HG03097 (cell line): ENCODE data around the gene OR9Q1.

Experiments used
- ATAC-seq: cut with Tn5 transposase; IDR thresholded peaks from one replicate; pipeline ENCODE4 v1.9.1; 2021; ENCODE audit not compliant: unreplicated experiment, low FRiP score

OR9Q1 gene

DNA sequence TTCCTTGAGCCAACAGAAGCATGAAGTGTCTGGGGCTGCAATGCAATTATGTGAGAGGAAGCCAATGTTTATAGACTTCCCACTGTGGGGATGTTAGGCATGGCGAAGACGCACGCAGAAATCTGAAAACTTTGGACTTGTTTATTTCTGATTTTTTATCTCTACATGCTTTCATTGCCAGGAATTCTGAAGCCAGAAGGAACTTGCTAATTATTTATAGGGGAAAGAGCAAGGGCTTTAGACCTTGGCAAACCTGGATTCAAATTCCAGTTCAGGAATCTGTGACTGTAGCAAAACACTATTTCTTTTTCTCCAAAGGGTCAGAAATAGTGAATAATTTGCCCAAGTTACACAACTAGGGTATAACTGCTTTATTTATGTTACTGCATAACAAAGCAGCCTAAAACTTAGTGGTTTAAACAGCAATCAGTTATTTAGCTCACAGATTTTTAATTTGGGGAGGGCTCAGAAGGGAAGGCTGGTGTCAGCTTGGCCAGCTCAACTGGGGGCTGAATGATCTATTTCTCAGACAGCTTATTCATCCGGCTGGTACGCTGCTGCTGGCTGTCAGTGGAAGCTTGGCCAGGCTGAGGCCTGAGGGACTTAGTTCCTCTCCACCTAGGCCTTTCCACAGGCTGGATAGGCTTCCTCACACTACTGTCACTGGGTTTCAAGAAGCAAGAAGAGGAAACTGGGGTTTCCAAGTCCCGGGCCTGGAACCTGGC is 5.2 kb downstream of the OR9Q1 start:
- ATAC-seq, result no peak

DNA sequence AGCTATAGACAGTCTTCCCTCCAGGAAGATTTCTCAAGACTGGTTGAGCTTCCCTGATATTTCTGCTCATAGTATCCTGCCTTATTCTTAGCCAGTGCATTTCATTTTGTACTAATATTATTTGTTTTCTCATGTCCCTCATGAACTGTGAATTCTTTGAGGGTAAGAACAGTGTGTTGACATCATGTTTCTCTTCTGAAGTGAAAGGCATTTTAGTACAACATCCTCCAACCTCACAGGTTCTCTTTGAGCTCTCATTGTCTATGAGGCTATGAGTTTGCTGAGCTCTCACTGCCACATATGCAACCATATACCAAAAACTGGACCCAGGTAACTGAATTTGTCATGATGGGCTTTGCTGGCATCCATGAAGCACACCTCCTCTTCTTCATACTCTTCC is 7.0 kb downstream of the OR9Q1 start, which contains the start of gene OR6Q1:
OR6Q1 (plus strand) TSS at position 301 of the 400 bp plus-strand sequence; CDS start at position 301, 0 bp downstream.
- no peak for ATAC-seq

DNA sequence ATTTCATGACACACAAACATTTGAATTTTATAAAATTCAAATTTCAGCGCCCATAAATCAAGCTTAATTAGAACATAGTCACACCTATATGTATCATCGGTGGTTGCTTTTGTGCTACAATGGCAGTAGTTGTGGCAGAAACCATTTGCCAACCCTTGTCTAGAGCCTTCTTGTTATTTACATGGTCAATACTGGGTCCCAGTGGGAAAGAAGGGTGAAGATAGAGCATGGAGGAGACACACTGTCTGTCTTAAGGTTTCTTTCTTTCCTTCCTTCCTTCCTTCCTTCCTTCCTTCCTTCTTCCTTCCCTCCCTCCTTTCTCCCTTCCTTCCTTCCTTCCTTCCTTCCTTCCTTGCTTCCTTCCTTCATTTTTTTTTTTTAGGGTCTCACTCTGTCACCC is 10.8 kb downstream of the OR9Q1 start:
- no peak for ATAC-seq

DNA sequence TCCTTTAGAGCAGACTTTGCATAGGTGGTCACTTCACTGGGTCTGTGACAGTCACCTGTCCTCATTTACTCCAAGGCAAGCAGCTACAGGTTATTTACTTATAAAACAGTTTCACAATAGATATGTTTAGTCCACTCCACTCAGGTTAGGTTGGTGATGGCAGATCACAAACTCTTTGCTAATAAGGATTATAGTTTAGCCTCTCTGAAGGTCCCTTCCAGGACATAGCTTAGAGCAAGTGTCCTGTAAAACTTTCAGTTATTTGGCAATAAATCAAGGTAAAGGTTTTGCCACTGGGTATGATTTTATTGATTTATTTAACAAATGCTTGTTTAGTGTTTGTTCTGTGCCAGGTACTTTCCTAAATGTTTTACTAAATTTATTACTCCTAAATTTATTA is 15.9 kb downstream of the OR9Q1 start:
- ATAC-seq, result no peak

DNA sequence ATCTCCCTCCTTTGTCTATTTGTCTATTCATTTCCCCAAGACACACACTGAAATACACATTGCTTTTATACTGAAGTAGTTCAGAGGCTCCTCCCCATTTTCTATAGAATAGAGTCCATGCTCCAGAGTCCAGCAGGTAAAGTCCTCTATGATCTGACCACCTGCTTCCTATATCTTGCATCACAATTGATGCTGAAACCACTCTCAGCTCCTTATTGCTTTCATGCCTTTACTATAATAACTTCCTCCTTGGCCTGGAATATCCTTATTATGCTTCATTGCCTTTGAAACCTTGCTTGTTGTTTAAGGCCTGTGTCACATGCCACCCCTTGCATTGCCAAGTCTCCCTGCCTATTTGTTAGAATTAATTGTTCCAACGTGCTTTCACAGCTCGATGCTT is 19.7 kb downstream of the OR9Q1 start:
- ATAC-seq, result no peak

DNA sequence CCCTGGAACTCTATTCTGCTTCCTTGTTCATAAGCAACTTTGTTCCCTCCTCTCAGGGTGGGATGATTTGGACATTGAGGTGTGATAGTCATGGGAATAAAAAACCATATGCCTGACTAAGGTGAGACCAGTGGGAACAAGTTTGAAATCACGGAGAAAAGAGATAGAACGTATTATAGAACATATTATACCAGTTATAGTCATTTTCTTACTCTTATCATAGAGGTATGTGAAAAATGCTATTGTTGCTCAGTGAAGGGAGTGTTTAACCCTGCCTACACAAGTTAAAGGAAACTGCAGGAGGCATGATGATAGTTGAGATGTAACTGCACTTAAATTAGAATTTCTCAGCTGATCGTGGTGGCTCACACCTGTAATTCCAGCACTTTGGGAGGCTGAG is 22.6 kb downstream of the OR9Q1 start:
- ATAC-seq, result no peak

DNA sequence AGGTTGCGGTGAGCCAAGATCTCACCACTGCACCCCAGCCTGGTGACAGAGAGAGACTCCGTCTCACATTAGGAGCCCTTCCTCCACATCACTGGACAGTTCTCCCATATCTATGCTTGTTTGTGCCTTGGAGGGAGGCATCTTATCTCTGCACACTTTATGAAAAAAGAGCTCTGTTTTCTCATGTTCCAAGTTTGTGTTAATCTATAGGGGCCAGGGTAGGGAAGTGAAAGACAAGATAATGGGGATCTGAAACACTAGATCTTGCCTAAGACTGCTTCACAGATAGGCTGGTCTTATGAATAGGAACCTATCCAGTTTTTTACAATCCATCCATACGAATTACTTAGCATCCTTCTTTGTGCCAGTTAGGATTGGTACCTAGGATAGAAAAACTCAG is 24.1 kb downstream of the OR9Q1 start:
- no peak for ATAC-seq

DNA sequence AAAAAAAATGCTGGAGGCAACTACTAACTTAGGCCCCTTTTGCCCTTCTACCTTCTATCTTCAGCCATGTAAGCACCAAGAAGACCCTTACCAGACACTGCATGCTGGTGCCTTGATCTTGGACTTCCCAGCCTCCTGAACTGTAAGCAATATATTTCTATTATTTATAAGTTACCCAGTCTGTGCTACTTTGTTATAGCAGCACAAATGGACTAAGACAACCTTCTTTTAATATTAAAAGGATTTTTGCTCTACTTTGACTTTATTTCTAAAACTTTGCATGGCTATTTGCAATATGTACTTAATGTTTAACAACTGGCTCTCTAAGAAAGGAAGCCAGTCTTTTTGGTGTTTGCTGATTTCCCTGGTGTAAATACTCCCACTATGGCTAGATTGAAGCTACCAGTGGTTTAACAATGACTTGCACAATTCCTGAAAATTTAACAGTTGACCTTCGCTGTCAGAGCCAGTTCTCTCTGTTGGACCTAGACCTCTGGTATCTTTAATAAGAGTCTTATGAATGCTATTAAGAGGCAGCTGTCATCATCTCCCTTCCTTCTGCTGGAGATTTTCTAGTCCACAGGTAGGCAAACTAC is 32.2 kb downstream of the OR9Q1 start:
- no peak for ATAC-seq

DNA sequence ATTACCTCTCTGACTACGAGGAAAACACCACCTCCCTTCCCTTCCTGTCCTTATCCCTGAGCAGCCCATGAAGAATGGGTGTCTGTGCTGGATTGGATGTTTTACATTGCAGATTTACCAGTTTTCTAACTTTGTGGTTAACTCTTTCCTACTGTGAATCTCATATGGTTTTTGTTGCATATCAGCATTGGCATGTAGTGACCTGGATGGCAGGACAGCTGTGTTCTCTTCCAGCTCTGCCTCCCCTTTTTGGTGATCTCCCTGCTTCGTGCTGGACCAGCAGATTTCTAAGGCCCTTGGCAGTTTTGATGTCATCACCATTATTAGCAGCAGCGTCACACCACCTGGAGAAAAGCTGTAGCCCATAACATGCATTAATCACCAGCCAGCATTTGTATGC is 33.8 kb downstream of the OR9Q1 start:
- ATAC-seq, result no peak

DNA sequence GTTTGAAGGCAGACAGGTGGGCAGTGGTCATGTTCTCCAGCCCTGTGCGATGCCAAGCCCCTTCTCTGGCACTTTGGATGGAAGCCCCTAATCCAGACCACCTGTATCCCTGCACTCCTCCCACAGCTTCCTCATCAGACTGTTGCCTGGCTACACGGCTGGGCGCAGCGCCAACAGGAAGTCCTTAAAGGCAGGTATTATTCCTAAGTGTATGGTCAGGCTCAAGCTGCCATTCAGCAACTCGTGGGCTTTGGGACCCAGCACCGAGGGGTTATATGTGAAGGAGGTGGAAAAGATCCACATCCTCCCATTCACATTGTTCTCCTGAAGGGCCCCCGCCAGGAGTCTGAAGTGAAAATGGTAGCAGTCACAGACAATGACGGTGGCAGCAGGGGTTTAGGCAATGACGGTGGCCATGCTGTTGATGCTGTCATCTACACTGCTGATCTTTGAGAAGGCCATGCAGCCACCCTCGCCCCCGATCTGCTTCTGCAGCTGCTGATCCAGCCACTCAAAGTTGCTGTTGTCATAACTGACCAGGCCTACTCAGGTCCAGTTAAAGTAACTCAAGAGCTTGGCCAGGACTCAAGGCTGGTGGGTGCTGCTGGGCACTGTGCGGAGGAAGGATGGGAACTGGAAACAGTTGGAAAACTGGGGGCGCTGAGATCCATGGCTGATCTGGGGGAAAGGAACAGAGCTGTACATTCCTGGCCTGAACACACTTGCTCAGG is 34.8 kb downstream of the OR9Q1 start:
- no peak for ATAC-seq

DNA sequence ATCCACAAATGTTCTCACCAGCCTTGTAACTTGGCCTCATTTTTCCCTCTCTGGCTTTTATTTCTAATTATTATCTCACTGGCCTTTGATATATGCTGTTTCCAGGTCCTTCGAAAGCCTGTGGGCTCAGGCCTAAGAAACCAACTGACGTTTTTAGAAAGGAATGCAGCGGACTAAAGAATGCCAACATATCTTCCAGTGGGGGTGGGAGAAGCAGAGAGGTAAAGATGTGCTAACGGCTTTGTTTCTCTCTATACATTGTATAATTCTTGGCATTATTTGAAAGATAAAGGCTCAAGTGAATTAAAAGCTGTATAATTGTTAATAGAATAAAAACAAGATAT is 35.3 kb downstream of the OR9Q1 start:
- ATAC-seq, result no peak

DNA sequence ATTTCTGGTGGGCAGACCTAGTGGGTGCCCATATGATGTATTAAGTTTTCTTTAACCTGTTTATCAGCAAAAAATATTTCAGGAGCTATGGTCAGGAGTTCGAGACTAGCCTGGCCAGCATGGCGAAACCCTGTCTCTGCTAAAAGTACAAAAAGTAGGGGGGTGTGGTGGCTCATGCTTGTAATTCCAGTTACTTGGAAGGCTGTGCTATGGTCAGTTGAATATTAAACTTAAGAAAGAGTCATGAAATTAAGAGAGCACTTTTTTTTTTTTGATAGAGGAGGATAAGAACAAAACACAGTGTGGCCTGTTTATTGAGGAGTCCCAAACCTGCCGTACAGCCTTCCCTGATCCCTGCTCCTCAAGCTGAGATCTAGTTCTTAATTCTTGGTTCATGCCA is 36.9 kb downstream of the OR9Q1 start:
- ATAC-seq, result no peak

DNA sequence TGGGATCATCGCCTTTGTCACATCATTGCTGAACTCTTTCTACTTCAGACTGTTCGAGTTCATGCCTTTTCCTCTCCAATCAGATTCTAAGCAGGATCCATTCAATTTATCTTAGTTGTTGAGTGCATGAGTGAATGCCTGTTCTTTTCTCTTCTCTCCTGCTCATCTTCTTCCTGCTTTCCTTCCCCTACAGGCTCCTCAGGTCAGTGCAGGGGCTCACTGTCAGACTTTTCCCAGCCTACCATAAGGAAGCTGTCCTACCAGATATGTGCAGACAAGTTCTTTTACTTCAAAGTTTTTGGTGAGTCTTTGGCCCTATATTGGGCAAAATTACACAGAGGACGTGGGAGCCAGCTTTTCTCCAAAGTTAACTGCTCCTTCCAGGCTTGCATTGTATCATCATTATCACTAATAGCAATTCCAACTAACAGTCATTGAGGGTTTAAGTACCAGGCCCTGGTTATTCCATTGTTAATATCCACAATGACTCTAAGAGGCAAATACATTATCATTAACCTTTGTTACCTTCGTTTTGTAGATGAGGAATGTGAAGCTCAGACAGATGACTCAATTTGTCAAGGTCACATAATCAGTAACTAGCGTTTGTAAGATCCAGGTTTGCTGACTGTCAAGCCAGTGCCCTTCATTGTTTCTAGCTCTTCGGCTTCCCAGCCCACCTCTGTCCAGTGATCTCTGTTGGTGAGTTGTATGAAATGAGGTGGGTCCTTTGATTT is 37.4 kb downstream of the OR9Q1 start:
- ATAC-seq, result no peak

DNA sequence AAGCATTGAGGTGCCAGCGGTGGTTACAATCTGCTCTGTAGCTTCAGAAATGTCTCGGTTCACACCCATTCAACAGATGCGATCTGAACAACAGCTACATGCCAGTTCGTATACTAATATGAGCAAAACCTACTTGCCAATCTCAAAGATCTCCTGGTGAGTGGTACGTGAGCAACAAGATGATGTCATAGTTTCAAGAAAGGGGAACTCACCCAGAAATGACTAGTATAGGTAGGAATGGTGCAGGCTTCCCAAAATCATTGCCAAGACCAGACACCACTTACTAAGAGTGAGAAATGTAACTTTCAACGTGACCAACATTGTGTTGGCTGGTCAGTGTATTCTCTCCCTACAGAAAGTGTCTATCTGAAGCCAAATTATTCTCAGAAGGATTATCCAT is 38.1 kb downstream of the OR9Q1 start:
- ATAC-seq, result no peak

DNA sequence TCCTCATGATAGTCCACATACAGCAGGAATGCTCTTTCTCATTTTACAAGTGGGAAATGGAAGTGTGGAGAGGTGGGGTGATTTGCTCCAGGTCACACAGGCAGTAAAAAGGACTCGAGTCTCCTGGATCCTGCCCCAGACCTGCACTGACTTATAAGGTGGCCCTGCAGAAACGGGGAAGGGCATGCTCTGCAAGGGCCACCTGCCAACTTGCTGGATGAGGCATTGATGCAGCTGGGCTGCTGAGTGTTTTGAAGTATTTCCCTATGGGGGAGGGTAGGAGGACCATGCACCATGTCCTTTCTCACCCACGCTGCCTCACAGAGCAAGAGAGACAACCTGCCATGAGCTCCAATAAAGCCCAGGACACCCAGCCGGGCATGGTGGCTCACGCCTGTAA is 44.0 kb downstream of the OR9Q1 start:
- ATAC-seq, result no peak

DNA sequence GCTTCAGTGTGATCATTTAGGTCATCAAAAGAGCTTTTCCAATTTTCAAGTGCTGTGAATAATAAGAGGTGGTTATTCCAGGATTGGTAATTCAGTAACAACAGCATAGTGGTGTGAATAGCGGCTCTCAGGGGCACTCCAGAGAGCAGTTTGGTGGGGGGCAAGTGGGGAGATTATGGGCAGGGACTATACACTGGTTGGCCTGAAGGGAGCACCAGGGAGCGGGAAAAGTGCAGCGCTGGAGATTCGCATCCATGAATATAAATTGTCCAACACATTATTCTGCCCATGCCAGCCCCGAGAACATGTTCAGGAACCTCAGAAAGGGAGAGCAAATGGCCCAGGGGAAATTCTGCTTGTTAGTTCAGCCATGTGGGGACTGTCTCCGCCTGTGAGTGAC is 45.0 kb downstream of the OR9Q1 start:
- no peak for ATAC-seq

DNA sequence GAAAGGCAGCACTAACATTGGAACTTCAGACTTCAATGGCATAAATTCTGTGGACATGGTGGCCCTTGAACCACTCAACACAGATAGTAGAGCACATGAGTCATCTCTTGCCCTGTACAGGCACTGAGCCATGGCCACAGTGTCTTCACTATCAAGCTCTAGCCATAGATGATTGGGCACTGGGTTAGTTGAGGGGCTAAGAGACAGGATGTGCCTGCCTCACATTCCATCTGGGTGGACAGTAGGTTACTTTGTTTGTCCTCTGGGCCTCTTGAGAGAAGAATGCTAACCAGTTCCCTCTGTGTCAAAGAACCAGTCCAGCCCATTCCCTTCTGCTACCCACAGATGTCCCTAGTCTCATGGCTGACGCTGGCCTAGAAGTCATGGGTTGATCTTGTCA is 46.9 kb downstream of the OR9Q1 start:
- ATAC-seq, result no peak

DNA sequence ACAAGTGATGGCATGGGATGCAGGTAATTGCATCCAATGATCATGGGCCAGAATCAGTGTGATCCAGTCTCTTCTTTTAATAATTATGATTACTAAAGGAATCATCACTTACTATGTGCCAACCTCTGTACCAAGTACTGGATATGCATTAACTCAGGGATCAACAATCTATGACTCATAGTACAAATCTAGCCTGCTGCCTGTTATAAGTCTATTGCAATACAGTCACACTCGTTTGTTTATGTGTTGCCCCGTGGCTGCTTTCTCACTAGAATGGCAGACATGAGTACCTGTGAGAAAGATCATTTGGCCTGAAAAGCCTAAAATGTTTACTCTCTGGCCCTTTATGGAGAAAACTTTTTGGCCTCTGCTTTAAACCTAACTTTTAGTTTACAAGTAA is 52.1 kb downstream of the OR9Q1 start:
- no peak for ATAC-seq

DNA sequence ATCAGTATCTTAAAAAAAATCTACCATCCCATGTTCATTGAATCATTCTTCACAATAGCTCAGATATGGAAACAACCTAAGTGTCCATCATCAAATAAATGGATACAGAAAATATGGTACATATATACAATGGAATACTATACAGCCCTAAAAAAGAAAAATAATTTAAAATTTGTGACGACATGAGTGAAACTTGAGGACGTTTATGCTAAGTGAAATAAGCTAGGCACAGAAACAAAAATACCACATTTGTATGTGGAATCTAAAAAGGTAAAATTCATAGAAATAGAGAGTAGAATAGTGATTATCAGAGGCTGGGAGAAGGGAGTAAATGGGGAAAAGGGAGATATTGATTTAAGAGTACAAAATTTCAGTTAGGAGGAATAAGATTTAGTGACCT is 62.8 kb downstream of the OR9Q1 start:
- ATAC-seq, result no peak

DNA sequence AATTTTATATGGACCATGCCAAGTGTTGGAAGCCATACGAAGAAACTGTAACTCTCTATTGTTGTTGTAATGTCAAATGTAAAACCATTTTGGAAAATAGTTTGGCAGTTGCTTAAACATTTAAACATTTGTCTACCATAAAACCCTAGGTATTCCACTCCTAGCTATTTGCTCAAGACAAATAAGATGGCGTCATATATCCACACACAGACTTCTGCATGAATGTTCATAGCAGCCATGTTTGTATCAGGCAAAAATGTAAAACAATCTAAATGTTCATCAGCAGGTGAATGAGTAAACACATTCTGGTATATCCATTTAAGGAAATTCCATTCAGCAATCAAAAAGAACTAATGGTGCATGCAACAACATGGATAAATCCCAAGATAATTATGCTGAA is 73.8 kb downstream of the OR9Q1 start:
- ATAC-seq, result no peak

DNA sequence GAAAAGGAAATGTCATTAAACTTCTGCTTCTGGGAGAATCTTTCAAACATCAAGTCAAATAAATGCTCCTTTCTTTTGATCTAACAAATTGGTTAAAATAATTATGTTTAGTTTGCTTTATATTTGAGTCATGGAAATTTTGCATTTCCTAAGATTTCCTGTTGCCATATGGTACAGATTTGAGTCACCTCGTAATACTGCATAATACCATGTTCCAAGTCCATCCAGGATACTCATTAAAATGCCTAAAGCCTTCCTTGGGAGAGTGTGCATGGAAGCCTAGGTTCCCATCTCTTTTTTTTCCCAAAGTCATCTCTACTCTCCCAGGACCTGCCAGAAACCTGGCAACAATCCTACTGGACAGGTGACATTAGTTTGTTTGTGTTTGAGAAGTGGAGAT is 97.4 kb downstream of the OR9Q1 start:
- no peak for ATAC-seq
